Subcutaneous adipose tissue (tissue), 4 donors: ENCODE measurements around the gene DHX15. TPM values are rescaled to one million over a fixed set of nuclear protein-coding genes. Genes with fewer than 3 reads are reported as not detected.

Experiments
- CTCF ChIP-seq: fragments of 450-650 bp; IDR thresholded peaks from one replicate; pipeline ENCODE4 v1.5.1; 2016; ENCODE audit warnings: low read depth, mild to moderate bottlenecking, control low read depth, antibody characterized with exemption, moderate library complexity
- total RNA-seq, 4 donors: library from RNA; depleted of rRNA; stranded (reverse); fragments of >200 nt; gene quantifications; one replicate each; pipeline ENCODE4 v1.1.0, GENCODE V29; 2016

DHX15 gene
- total RNA-seq, 4 donors from 2014 or later, result 106 to 166 (median 120) TPM

DNA sequence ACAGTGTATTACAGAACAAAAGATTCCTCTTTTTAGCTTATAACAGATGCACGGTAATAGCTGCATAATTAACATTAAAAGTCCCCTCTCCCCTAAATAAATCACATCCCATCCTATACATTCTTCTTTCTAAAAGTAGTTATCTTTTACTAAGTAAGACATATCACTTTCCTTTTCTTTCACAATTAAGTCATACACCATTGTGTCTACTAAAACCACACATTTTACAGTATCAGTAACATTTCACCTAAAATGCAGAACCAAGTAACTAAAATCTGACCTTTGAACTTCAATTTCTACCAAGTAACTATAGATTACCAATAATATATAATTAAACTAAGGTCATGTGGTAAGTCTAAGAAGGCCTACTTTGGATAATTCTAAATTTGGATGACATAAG, 14.2 kb downstream of the DHX15 start:
- no peak for TF ChIP-seq CTCF

DNA sequence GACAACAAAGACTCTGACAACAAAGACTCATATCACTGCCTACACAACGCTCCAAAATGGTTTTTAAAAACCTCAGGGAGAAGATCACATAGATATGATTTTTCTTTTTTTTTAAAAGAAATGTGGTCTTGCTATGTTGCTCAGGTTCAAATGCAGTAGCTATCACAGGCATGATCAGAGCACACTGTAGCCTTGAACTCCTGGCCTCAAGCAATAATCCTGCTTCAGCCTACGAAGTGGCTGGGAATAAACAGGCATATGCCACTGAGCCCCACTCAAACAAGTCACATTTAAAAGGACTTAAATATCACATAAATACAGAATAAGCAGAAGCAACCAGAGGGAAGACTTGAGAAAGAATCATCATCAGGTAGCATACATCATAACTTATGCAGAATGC, 14.7 kb downstream of the DHX15 start:
- TF ChIP-seq CTCF, result no peak

- no peak for TF ChIP-seq CTCF
These were observed 15.9 kb downstream of the DHX15 start for GRCh38 chr4:24568425-24568824.

GRCh38 chr4:24565054-24565453, 19.3 kb downstream of the DHX15 start:
- no peak for TF ChIP-seq CTCF

GRCh38 chr4:24564488-24564887, 19.9 kb downstream of the DHX15 start:
- no peak for TF ChIP-seq CTCF

DNA sequence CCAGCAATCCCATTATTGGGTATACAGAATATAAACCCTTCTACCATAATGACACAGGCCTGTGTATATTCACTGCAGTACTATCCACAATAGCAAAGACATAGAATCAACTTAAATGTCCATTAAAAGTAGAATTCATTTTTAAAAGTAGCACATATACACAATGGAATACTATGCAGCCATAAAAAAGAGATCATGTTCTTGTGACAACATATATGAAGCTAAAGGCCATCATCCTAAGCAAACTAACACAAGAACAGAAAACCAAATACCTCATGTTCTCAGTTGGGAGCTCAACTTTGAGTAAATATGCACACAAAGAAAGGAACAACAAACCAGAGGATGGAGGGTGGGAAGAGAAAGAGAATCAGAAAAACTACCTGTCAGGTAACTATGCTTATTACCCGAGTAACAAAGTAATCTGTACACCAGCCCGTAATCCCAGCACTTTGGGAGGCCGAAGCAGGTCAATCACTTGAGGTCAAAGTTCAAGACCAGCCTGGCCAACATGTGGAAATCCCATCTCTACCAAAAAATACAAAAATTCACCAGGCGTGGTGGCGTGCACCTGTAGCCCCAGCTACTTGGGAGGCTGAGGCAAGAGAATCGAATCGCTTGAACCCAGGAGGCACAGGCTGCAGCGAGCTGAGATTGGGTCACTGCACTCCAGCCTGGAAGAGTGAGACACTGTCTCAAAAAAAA, 22.8 kb downstream of the DHX15 start:
- TF ChIP-seq CTCF, result no peak

DNA sequence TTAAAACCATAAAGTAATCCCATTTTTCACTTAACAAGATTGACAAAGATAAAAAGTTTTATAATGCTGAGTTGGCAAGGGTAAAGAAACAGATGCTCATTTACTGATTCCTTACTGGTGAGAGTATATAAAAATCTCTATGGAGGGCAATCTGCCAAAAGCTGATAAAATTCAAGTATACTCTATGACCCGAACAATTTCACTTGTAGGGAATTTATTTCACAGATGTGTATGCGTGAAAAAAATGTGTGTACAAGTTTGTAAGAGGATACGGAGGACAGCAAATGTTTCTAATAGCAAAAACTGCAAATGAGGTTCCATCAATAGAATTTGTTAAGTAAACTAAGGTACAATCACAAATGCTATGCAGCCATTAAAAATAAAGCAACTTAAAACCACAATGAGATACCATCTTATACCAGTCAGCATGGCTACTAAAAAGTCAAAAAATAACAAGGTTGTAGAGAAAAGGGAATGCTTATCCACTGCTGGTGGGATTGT, 23.4 kb downstream of the DHX15 start:
- no peak for TF ChIP-seq CTCF
